ENCODE data around the gene VWCE. TPM values are rescaled to one million over a fixed set of nuclear protein-coding genes. Genes with fewer than 3 reads are reported as not detected.

The VWCE gene
- total RNA-seq, 1 experiment from 2014 or later = 17.7 TPM

- no peak overlapping the region for H3K27ac Mint-ChIP-seq (ENCODE audit: unreplicated experiment)
- Histone ChIP-seq H3K9me3 (no peaks in the 10 kb centered on the region), H3K4me3 (ENCODE audit: low read depth, low read length) (no peak overlapping the region), H3K36me3 (ENCODE audit: control insufficient read depth, insufficient read depth, low read length) (no peaks in the 10 kb centered on the region; the same call in none of the 2 replicates), H3K4me1 (peaks cover 7% of the 10 kb centered on the region; the same call in 1 of the 2 replicates), H3K27me3 (replicated peaks; ENCODE audit: control insufficient read depth, insufficient read depth, low read length) (no peaks in the 10 kb centered on the region)
- H3K9me3 Mint-ChIP-seq (ENCODE audit: unreplicated experiment) = no peaks in the 10 kb centered on the region
- peaks cover 8% of the 10 kb centered on the region for H3K36me3 Mint-ChIP-seq (ENCODE audit: insufficient read depth, unreplicated experiment)
- no peak overlapping the region for H3K4me3 Mint-ChIP-seq (ENCODE audit: unreplicated experiment)
- no peak for TF ChIP-seq CTCF (IDR thresholded peaks at IDR 0.05; ENCODE audit: insufficient read depth in 1 of 2, low read depth in 1 of 2, low read length in 1 of 2, severe bottlenecking in 1 of 2, unreplicated experiment in 1 of 2)
- no peaks in the 10 kb centered on the region for H3K4me1 Mint-ChIP-seq (ENCODE audit: low read depth, unreplicated experiment)
- no peaks in the 10 kb centered on the region for H3K27me3 Mint-ChIP-seq (ENCODE audit: insufficient read depth, unreplicated experiment)
- no peak for DNase-seq
- ChIA-PET CTCF (no interaction called here), POLR2A (no interaction called here)
- intact Hi-C loops (cut with micrococcal nuclease; ENCODE audit: unreplicated experiment) = no loop called here
- BruUV-seq (replicated peaks) = no TSS peak
These were observed 44.4 kb upstream of the VWCE start for GRCh38 chr11:61339490-61339878.

GRCh38 chr11:61338783-61339489 is 43.8 kb upstream of the VWCE start:
- H3K27me3 Mint-ChIP-seq (ENCODE audit: insufficient read depth, unreplicated experiment) = no peaks in the 10 kb centered on the region
- CTCF ChIA-PET = no interaction called here
- intact Hi-C loops (cut with micrococcal nuclease; ENCODE audit: unreplicated experiment) = no loop called here

More at GRCh38 chr11:61338783-61339489, 43.8 kb upstream of the VWCE start:
- Histone ChIP-seq H3K9me3 (no peaks in the 10 kb centered on the region), H3K4me3 (ENCODE audit: low read depth, low read length) (no peak overlapping the region), H3K27me3 (replicated peaks; ENCODE audit: control insufficient read depth, insufficient read depth, low read length) (no peaks in the 10 kb centered on the region), H3K36me3 (ENCODE audit: control insufficient read depth, insufficient read depth, low read length) (no peaks in the 10 kb centered on the region; the same call in none of the 2 replicates), H3K4me1 (peaks cover 9% of the 10 kb centered on the region)
- H3K4me1 Mint-ChIP-seq (ENCODE audit: low read depth, unreplicated experiment) = no peaks in the 10 kb centered on the region
- BruUV-seq (replicated peaks) = no TSS peak
- H3K27ac Mint-ChIP-seq (ENCODE audit: unreplicated experiment) = no peak overlapping the region
- H3K36me3 Mint-ChIP-seq (ENCODE audit: insufficient read depth, unreplicated experiment) = peaks cover 8% of the 10 kb centered on the region
- DNase-seq = no peak
- H3K4me3 Mint-ChIP-seq (ENCODE audit: unreplicated experiment) = no peak overlapping the region
- POLR2A ChIA-PET = no interaction called here
- no peak for TF ChIP-seq CTCF (IDR thresholded peaks at IDR 0.05; ENCODE audit: insufficient read depth in 1 of 2, low read depth in 1 of 2, low read length in 1 of 2, severe bottlenecking in 1 of 2, unreplicated experiment in 1 of 2)
- no peaks in the 10 kb centered on the region for H3K9me3 Mint-ChIP-seq (ENCODE audit: unreplicated experiment)

All from Caco-2 (cell line).